ENCODE measurements around the gene UGT1A8.
"Not testable (repeated sequence)": the region's sequence is repeated elsewhere in the genome, so short reads cannot be mapped to it uniquely, and the experiment has no call there.

Gene UGT1A8

GRCh38 chr2:233688341-233688740 lies 70.9 kb downstream of the UGT1A8 start:
- no peak overlapping the region for H3K4me3 Mint-ChIP-seq
- H3K9me3 Mint-ChIP-seq = no peaks in the 10 kb centered on the region
- H3K4me1 Mint-ChIP-seq (ENCODE audit: low read depth) = no peaks in the 10 kb centered on the region
- H3K27ac Mint-ChIP-seq = no peak overlapping the region
- peaks cover 15% of the 10 kb centered on the region for H3K27me3 Mint-ChIP-seq (ENCODE audit: low read depth)
- no peaks in the 10 kb centered on the region for H3K36me3 Mint-ChIP-seq (ENCODE audit: low read depth)

GRCh38 chr2:233689031-233689430 lies 71.6 kb downstream of the UGT1A8 start:
- peaks cover 15% of the 10 kb centered on the region for H3K27me3 Mint-ChIP-seq (ENCODE audit: low read depth)
- no peaks in the 10 kb centered on the region for H3K36me3 Mint-ChIP-seq (ENCODE audit: low read depth)
- no peaks in the 10 kb centered on the region for H3K4me1 Mint-ChIP-seq (ENCODE audit: low read depth)
- H3K4me3 Mint-ChIP-seq = no peak overlapping the region
- no peaks in the 10 kb centered on the region for H3K9me3 Mint-ChIP-seq
- H3K27ac Mint-ChIP-seq = no peak overlapping the region

- Mint-ChIP-seq H3K27ac (no peak overlapping the region), H3K4me3 (no peak overlapping the region), H3K9me3 (no peaks in the 10 kb centered on the region), H3K4me1 (ENCODE audit: low read depth) (no peaks in the 10 kb centered on the region), H3K27me3 (ENCODE audit: low read depth) (peaks cover 15% of the 10 kb centered on the region), H3K36me3 (ENCODE audit: low read depth) (no peaks in the 10 kb centered on the region)
Measured at GRCh38 chr2:233689501-233689900, 72.1 kb downstream of the UGT1A8 start.

GRCh38 chr2:233690444-233690843 lies 73.0 kb downstream of the UGT1A8 start:
- Mint-ChIP-seq H3K27ac (no peak overlapping the region), H3K4me3 (no peak overlapping the region), H3K9me3 (no peaks in the 10 kb centered on the region), H3K36me3 (ENCODE audit: low read depth) (no peaks in the 10 kb centered on the region), H3K4me1 (ENCODE audit: low read depth) (no peaks in the 10 kb centered on the region), H3K27me3 (ENCODE audit: low read depth) (peaks cover 15% of the 10 kb centered on the region)

GRCh38 chr2:233691443-233692433 lies 74.3 kb downstream of the UGT1A8 start:
- H3K4me3 Mint-ChIP-seq = no peak overlapping the region
- H3K36me3 Mint-ChIP-seq (ENCODE audit: low read depth) = no peaks in the 10 kb centered on the region
- H3K4me1 Mint-ChIP-seq (ENCODE audit: low read depth) = no peaks in the 10 kb centered on the region
- no peaks in the 10 kb centered on the region for H3K9me3 Mint-ChIP-seq
- H3K27ac Mint-ChIP-seq = no peak overlapping the region
- H3K27me3 Mint-ChIP-seq (ENCODE audit: low read depth) = peaks cover 11% of the 10 kb centered on the region

GRCh38 chr2:233692648-233693047 lies 75.2 kb downstream of the UGT1A8 start, which contains the start of gene UGT1A6:
TSS of gene UGT1A6 (plus strand) at chr2:233692890. CDS start at chr2:233693005, 115 bp downstream.
- Mint-ChIP-seq H3K27ac (no peak within 1 kb of the TSS), H3K4me3 (no peak within 1 kb of the TSS), H3K9me3 (no peaks in the 10 kb centered on the region), H3K36me3 (ENCODE audit: low read depth) (no peaks in the 10 kb centered on the region), H3K27me3 (ENCODE audit: low read depth) (peaks cover 14% of the 10 kb centered on the region), H3K4me1 (ENCODE audit: low read depth) (no peaks in the 10 kb centered on the region)

GRCh38 chr2:233693963-233694362 lies 76.5 kb downstream of the UGT1A8 start:
- H3K4me1 Mint-ChIP-seq (ENCODE audit: low read depth) = no peaks in the 10 kb centered on the region
- no peak overlapping the region for H3K27ac Mint-ChIP-seq
- H3K4me3 Mint-ChIP-seq = no peak overlapping the region
- H3K9me3 Mint-ChIP-seq = no peaks in the 10 kb centered on the region
- peaks cover 6% of the 10 kb centered on the region for H3K27me3 Mint-ChIP-seq (ENCODE audit: low read depth)
- H3K36me3 Mint-ChIP-seq (ENCODE audit: low read depth) = no peaks in the 10 kb centered on the region

- Mint-ChIP-seq H3K9me3 (no peaks in the 10 kb centered on the region), H3K27me3 (ENCODE audit: low read depth) (peaks cover 8% of the 10 kb centered on the region), H3K4me3 (no peak overlapping the region), H3K27ac (no peak overlapping the region), H3K36me3 (ENCODE audit: low read depth) (no peaks in the 10 kb centered on the region), H3K4me1 (ENCODE audit: low read depth) (no peaks in the 10 kb centered on the region)
Measured at GRCh38 chr2:233698740-233699139, 81.3 kb downstream of the UGT1A8 start.

GRCh38 chr2:233699424-233700027 lies 82.1 kb downstream of the UGT1A8 start:
- H3K9me3 Mint-ChIP-seq = no peaks in the 10 kb centered on the region
- no peaks in the 10 kb centered on the region for H3K4me1 Mint-ChIP-seq (ENCODE audit: low read depth)
- H3K27me3 Mint-ChIP-seq (ENCODE audit: low read depth) = peaks cover 14% of the 10 kb centered on the region
- H3K4me3 Mint-ChIP-seq = no peak overlapping the region
- no peaks in the 10 kb centered on the region for H3K36me3 Mint-ChIP-seq (ENCODE audit: low read depth)
- no peak overlapping the region for H3K27ac Mint-ChIP-seq

- Mint-ChIP-seq H3K4me3 (no peak overlapping the region), H3K9me3 (no peaks in the 10 kb centered on the region), H3K4me1 (ENCODE audit: low read depth) (no peaks in the 10 kb centered on the region), H3K36me3 (ENCODE audit: low read depth) (no peaks in the 10 kb centered on the region), H3K27ac (no peak overlapping the region), H3K27me3 (ENCODE audit: low read depth) (peaks cover 15% of the 10 kb centered on the region)
Measured at GRCh38 chr2:233700028-233700635, 82.7 kb downstream of the UGT1A8 start.

GRCh38 chr2:233700842-233701241 lies 83.4 kb downstream of the UGT1A8 start:
- peaks cover 20% of the 10 kb centered on the region for H3K27me3 Mint-ChIP-seq (ENCODE audit: low read depth)
- H3K4me1 Mint-ChIP-seq (ENCODE audit: low read depth); H3K27ac Mint-ChIP-seq; H3K36me3 Mint-ChIP-seq (ENCODE audit: low read depth); H3K9me3 Mint-ChIP-seq; H3K4me3 Mint-ChIP-seq: not testable (repeated sequence)

GRCh38 chr2:233702238-233702637 lies 84.8 kb downstream of the UGT1A8 start:
- Mint-ChIP-seq H3K4me1 (ENCODE audit: low read depth) (no peaks in the 10 kb centered on the region), H3K4me3 (no peak overlapping the region)

GRCh38 chr2:233705911-233706506 lies 88.6 kb downstream of the UGT1A8 start:
- peaks cover 25% of the 10 kb centered on the region for H3K27me3 Mint-ChIP-seq (ENCODE audit: low read depth)
- no peaks in the 10 kb centered on the region for H3K4me1 Mint-ChIP-seq (ENCODE audit: low read depth)
- no peaks in the 10 kb centered on the region for H3K9me3 Mint-ChIP-seq
- no peaks in the 10 kb centered on the region for H3K36me3 Mint-ChIP-seq (ENCODE audit: low read depth)
- no peak overlapping the region for H3K27ac Mint-ChIP-seq
- H3K4me3 Mint-ChIP-seq = no peak overlapping the region

More at GRCh38 chr2:233702238-233702637, 84.8 kb downstream of the UGT1A8 start:
- H3K36me3 Mint-ChIP-seq (ENCODE audit: low read depth) = no peaks in the 10 kb centered on the region
- peaks cover 17% of the 10 kb centered on the region for H3K27me3 Mint-ChIP-seq (ENCODE audit: low read depth)
- no peaks in the 10 kb centered on the region for H3K9me3 Mint-ChIP-seq
- no peak overlapping the region for H3K27ac Mint-ChIP-seq

- H3K4me3 Mint-ChIP-seq = no peak overlapping the region
- no peak overlapping the region for H3K27ac Mint-ChIP-seq
- peaks cover 25% of the 10 kb centered on the region for H3K27me3 Mint-ChIP-seq (ENCODE audit: low read depth)
- H3K36me3 Mint-ChIP-seq (ENCODE audit: low read depth) = no peaks in the 10 kb centered on the region
- H3K9me3 Mint-ChIP-seq = no peaks in the 10 kb centered on the region
- H3K4me1 Mint-ChIP-seq (ENCODE audit: low read depth) = no peaks in the 10 kb centered on the region
Measured at GRCh38 chr2:233706720-233707119, 89.3 kb downstream of the UGT1A8 start.
